ENCODE data around the gene UBE2J2.

The UBE2J2 gene

GRCh38 chr1:1305300-1306069, 31.8 kb upstream of the UBE2J2 start:
- DNase-seq (ENCODE audit: low spot score in 2 of 2) (peak; percentile 73 to 76), ATAC-seq (ENCODE audit: low read depth) (peak; percentile 52)
- peaks cover 21% of the 10 kb centered on the region for H3K4me1 Mint-ChIP-seq
- H3K9me3 Mint-ChIP-seq, result no peaks in the 10 kb centered on the region
- no peaks in the 10 kb centered on the region for H3K36me3 Mint-ChIP-seq
- peak overlapping the region; percentile 75 for H3K27ac Mint-ChIP-seq
- peak overlapping the region; percentile 84 for H3K4me3 Mint-ChIP-seq
- H3K27me3 Mint-ChIP-seq, result no peaks in the 10 kb centered on the region

GRCh38 chr1:1304331-1305299, 31.0 kb upstream of the UBE2J2 start:
- ATAC-seq (ENCODE audit: low read depth), result no peak
- peaks cover 21% of the 10 kb centered on the region for H3K4me1 Mint-ChIP-seq
- H3K27me3 Mint-ChIP-seq, result no peaks in the 10 kb centered on the region
- no peak for DNase-seq (ENCODE audit: low spot score in 2 of 2)
- no peaks in the 10 kb centered on the region for H3K9me3 Mint-ChIP-seq
- H3K36me3 Mint-ChIP-seq, result no peaks in the 10 kb centered on the region
- H3K4me3 Mint-ChIP-seq, result peak overlapping the region; percentile 84
- no peak overlapping the region for H3K27ac Mint-ChIP-seq

- peak overlapping the region; percentile 3 for H3K4me3 Mint-ChIP-seq
- H3K36me3 Mint-ChIP-seq, result no peaks in the 10 kb centered on the region
- ATAC-seq (ENCODE audit: low read depth), result no peak
- H3K27me3 Mint-ChIP-seq, result no peaks in the 10 kb centered on the region
- H3K27ac Mint-ChIP-seq, result no peak overlapping the region
- peaks cover 21% of the 10 kb centered on the region for H3K4me1 Mint-ChIP-seq
- no peaks in the 10 kb centered on the region for H3K9me3 Mint-ChIP-seq
- DNase-seq (ENCODE audit: low spot score in 2 of 2), result no peak
Measured at GRCh38 chr1:1303736-1304135, 30.1 kb upstream of the UBE2J2 start.

GRCh38 chr1:1302951-1303509, 29.4 kb upstream of the UBE2J2 start:
- Mint-ChIP-seq H3K27me3 (no peaks in the 10 kb centered on the region), H3K36me3 (no peaks in the 10 kb centered on the region)

GRCh38 chr1:1302006-1302430, 28.4 kb upstream of the UBE2J2 start:
- no peaks in the 10 kb centered on the region for H3K9me3 Mint-ChIP-seq
- no peaks in the 10 kb centered on the region for H3K36me3 Mint-ChIP-seq
- no peak overlapping the region for H3K27ac Mint-ChIP-seq
- no peaks in the 10 kb centered on the region for H3K27me3 Mint-ChIP-seq
- H3K4me1 Mint-ChIP-seq, result peaks cover 19% of the 10 kb centered on the region
- no peak overlapping the region for H3K4me3 Mint-ChIP-seq
- DNase-seq (ENCODE audit: low spot score in 2 of 2) (no peak), ATAC-seq (ENCODE audit: low read depth) (no peak)

More at GRCh38 chr1:1302951-1303509, 29.4 kb upstream of the UBE2J2 start:
- H3K27ac Mint-ChIP-seq, result no peak overlapping the region
- DNase-seq (ENCODE audit: low spot score in 2 of 2) (no peak), ATAC-seq (ENCODE audit: low read depth) (no peak)
- H3K4me3 Mint-ChIP-seq, result no peak overlapping the region
- H3K4me1 Mint-ChIP-seq, result peaks cover 21% of the 10 kb centered on the region
- H3K9me3 Mint-ChIP-seq, result no peaks in the 10 kb centered on the region

GRCh38 chr1:1300352-1300739, 26.7 kb upstream of the UBE2J2 start:
- no peak overlapping the region for H3K4me3 Mint-ChIP-seq
- no peak for ATAC-seq (ENCODE audit: low read depth)
- no peaks in the 10 kb centered on the region for H3K36me3 Mint-ChIP-seq
- no peaks in the 10 kb centered on the region for H3K9me3 Mint-ChIP-seq
- no peak for DNase-seq (ENCODE audit: low spot score in 2 of 2)
- no peaks in the 10 kb centered on the region for H3K27me3 Mint-ChIP-seq
- H3K4me1 Mint-ChIP-seq, result peaks cover 5% of the 10 kb centered on the region
- H3K27ac Mint-ChIP-seq, result no peak overlapping the region

- Mint-ChIP-seq H3K4me3 (no peak overlapping the region), H3K27ac (no peak overlapping the region), H3K36me3 (no peaks in the 10 kb centered on the region), H3K4me1 (peaks cover 5% of the 10 kb centered on the region), H3K27me3 (no peaks in the 10 kb centered on the region), H3K9me3 (no peaks in the 10 kb centered on the region)
- DNase-seq (ENCODE audit: low spot score in 2 of 2) (no peak), ATAC-seq (ENCODE audit: low read depth) (peak; percentile 86)
Measured at GRCh38 chr1:1299686-1300351, 26.2 kb upstream of the UBE2J2 start.

GRCh38 chr1:1298861-1299685, 25.4 kb upstream of the UBE2J2 start:
- Mint-ChIP-seq H3K4me1 (no peaks in the 10 kb centered on the region), H3K36me3 (no peaks in the 10 kb centered on the region), H3K27ac (no peak overlapping the region), H3K4me3 (no peak overlapping the region), H3K27me3 (no peaks in the 10 kb centered on the region), H3K9me3 (no peaks in the 10 kb centered on the region)
- ATAC-seq (ENCODE audit: low read depth) (no peak), DNase-seq (ENCODE audit: low spot score in 2 of 2) (no peak)

GRCh38 chr1:1297802-1298424, 24.3 kb upstream of the UBE2J2 start:
- no peak overlapping the region for H3K4me3 Mint-ChIP-seq
- no peaks in the 10 kb centered on the region for H3K9me3 Mint-ChIP-seq
- no peaks in the 10 kb centered on the region for H3K27me3 Mint-ChIP-seq
- ATAC-seq (ENCODE audit: low read depth) (no peak), DNase-seq (ENCODE audit: low spot score in 2 of 2) (no peak)
- H3K36me3 Mint-ChIP-seq, result peaks cover 1% of the 10 kb centered on the region
- H3K27ac Mint-ChIP-seq, result no peak overlapping the region
- no peaks in the 10 kb centered on the region for H3K4me1 Mint-ChIP-seq

GRCh38 chr1:1296070-1297061, 22.7 kb upstream of the UBE2J2 start:
- no peaks in the 10 kb centered on the region for H3K27me3 Mint-ChIP-seq
- ATAC-seq (ENCODE audit: low read depth) (no peak), DNase-seq (ENCODE audit: low spot score in 2 of 2) (no peak)
- H3K4me3 Mint-ChIP-seq, result no peak overlapping the region
- H3K27ac Mint-ChIP-seq, result no peak overlapping the region
- H3K4me1 Mint-ChIP-seq, result peaks cover 6% of the 10 kb centered on the region
- H3K36me3 Mint-ChIP-seq, result peaks cover 1% of the 10 kb centered on the region
- H3K9me3 Mint-ChIP-seq, result no peaks in the 10 kb centered on the region

- DNase-seq (ENCODE audit: low spot score in 2 of 2), result no peak
- Mint-ChIP-seq H3K36me3 (peaks cover 1% of the 10 kb centered on the region), H3K9me3 (no peaks in the 10 kb centered on the region), H3K4me1 (peaks cover 8% of the 10 kb centered on the region), H3K27ac (no peak overlapping the region), H3K4me3 (no peak overlapping the region), H3K27me3 (no peaks in the 10 kb centered on the region)
- no peak for ATAC-seq (ENCODE audit: low read depth)
Measured at GRCh38 chr1:1295154-1295923, 21.7 kb upstream of the UBE2J2 start.

Data from memory B cell (primary cell).